ENCODE measurements around the gene GSDMA. TPM values are rescaled to one million over a fixed set of nuclear protein-coding genes. Genes with fewer than 3 reads are reported as not detected.

The GSDMA gene
- total and polyA plus RNA-seq, 4 donors, result 0.06 to 0.23 (median 0.13) TPM

- Histone ChIP-seq H3K4me3 (ENCODE audit: low read depth in 1 of 3, low read length in 3 of 3) (no peak overlapping the region), H3K27me3 (ENCODE audit: control insufficient read depth in 4 of 4, insufficient read depth in 4 of 4, low read length in 3 of 4) (no peaks in the 10 kb centered on the region), H3K9me3 (ENCODE audit: control insufficient read depth in 4 of 4, low read length in 3 of 4) (no peaks in the 10 kb centered on the region), H3K4me1 (ENCODE audit: control insufficient read depth in 4 of 4, insufficient read depth in 4 of 4, low read length in 3 of 4) (peaks cover 31 to 78% (median 59%) of the 10 kb centered on the region in 4 donors), H3K27ac (ENCODE audit: low read depth in 1 of 2, low read length in 2 of 2) (peak overlapping the region; percentile 94 to 95), H3K9ac (ENCODE audit: low read depth in 1 of 2, low read length in 2 of 2) (peak overlapping the region; percentile 12 to 67), H3K36me3 (ENCODE audit: control insufficient read depth in 4 of 4, insufficient read depth in 3 of 4, low read depth in 1 of 4, low read length in 3 of 4) (peaks cover 6 to 13% (median 10%) of the 10 kb centered on the region in 4 donors)
- WGBS, result 38% methylated on average over 17 of the region's 17 CpGs
- peak; percentile 86 to 91 for TF ChIP-seq HNF4A (conservative IDR thresholded peaks at IDR 0.05)
- peak; percentile 93 for TF ChIP-seq FOXA2 (IDR thresholded peaks at IDR 0.05)
- TF ChIP-seq NR2F2 (IDR thresholded peaks at IDR 0.05), result peak; percentile 81
- TF ChIP-seq RAD21 (IDR thresholded peaks at IDR 0.05), result peak; percentile 39 to 63
- TF ChIP-seq TAF1 (conservative IDR thresholded peaks at IDR 0.05), result no peak
- peak in 1 of 2 donors; percentile 70 for TF ChIP-seq EGR1 (IDR thresholded peaks at IDR 0.05; ENCODE audit: low read depth in 2 of 2)
- peak; percentile 92 for TF ChIP-seq MAX (IDR thresholded peaks at IDR 0.05)
- no peak for TF ChIP-seq YY1 (IDR thresholded peaks at IDR 0.05)
- peak; percentile 64 to 86 for TF ChIP-seq JUND (IDR thresholded peaks at IDR 0.05)
- TF ChIP-seq CTCF (IDR thresholded peaks at IDR 0.05; ENCODE audit: low read depth, low read length, missing input control), result no peak
- peak; percentile 91 for TF ChIP-seq SP1 (IDR thresholded peaks at IDR 0.05)
- TF ChIP-seq ATF3 (IDR thresholded peaks at IDR 0.05), result no peak
- peak; percentile 52 for TF ChIP-seq ZBTB33 (IDR thresholded peaks at IDR 0.05)
- peak in 1 of 2 donors; percentile 49 for TF ChIP-seq GABPA (IDR thresholded peaks at IDR 0.05 in 1 of 2, conservative IDR thresholded peaks at IDR 0.05 in 1 of 2)
- peak; percentile 71 for TF ChIP-seq HNF4G (IDR thresholded peaks at IDR 0.05)
- peak; percentile 94 to 96 for TF ChIP-seq RXRA (IDR thresholded peaks at IDR 0.05)
- TF ChIP-seq REST (IDR thresholded peaks at IDR 0.05), result peak; percentile 71
- peak; percentile 95 for TF ChIP-seq FOXA1 (IDR thresholded peaks at IDR 0.05)
- DNase-seq (ENCODE audit: low spot score), result peak; percentile 54
Measured at GRCh38 chr17:39923836-39924690, 38.7 kb upstream of the GSDMA start.
